Keratinocyte (primary cell): Measurements from ENCODE around the gene DBNL.

Source experiments
- CTCF ChIP-seq, 3 experiments: IDR thresholded peaks in 1 of 3; conservative IDR thresholded peaks in 1 of 3; optimal IDR thresholded peaks in 1 of 3; 2 replicates in 2 of 3; 3 replicates in 1 of 3; pipeline versions ENCODE3 to v1.5.1; 2011; ENCODE audit warnings: low read length in 3 of 3, mild to moderate bottlenecking in 3 of 3, moderate library complexity in 2 of 3, control low read depth in 1 of 3, inconsistent platforms in 1 of 3; ENCODE audit not compliant: insufficient read depth in 2 of 3; ENCODE audit errors: extremely low read depth in 1 of 3
- EZH2 ChIP-seq: IDR thresholded peaks from one replicate; pipeline ENCODE4 v1.6.1; 2012; ENCODE audit warnings: inconsistent platforms, mild to moderate bottlenecking, low read length, moderate library complexity

- TF ChIP-seq CTCF (optimal IDR thresholded peaks at IDR 0.05 in 1 of 3, IDR thresholded peaks at IDR 0.05 in 1 of 3, conservative IDR thresholded peaks at IDR 0.05 in 1 of 3; ENCODE audit: extremely low read depth in 1 of 3, insufficient read depth in 2 of 3, low read length in 3 of 3) (no peak), EZH2 (no peak)
Measured at GRCh38 chr7:44059219-44060090, 15.0 kb downstream of the DBNL start.
